Measurements from ENCODE around the gene CES4A.

DNA sequence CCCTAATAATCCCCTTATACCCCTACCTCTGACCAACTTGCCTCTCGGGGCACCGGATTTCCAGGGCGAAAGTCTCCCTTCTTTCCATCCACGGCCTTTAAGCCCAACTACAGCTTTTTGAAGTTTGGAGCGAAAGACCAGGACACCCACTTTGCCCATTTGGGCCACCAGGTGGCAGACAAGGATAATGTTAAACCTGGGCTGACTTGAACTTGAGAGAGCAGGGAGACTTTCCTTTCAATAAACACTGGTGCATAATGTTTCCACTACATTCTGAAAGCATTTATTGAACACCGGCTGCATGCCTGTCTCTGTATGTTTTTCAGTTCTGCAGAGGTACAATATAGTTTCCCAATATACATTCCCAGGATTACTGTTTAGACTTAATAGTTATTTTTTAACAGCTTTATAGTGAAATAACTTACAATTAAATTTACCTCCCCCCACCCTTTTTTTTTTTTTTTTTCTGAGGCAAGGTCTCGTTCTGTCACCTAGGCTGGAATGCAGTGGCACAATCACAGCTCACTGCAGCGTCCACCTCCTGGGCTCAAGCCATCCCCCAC lies 34.2 kb upstream of the CES4A start:
- TF ChIP-seq EZH2 (IDR thresholded peaks at IDR 0.05; ENCODE audit: low read length, missing control alignments) (no peak), CTCF (conservative IDR thresholded peaks at IDR 0.05 in 1 of 2, IDR thresholded peaks at IDR 0.05 in 1 of 2; ENCODE audit: low read depth in 1 of 2, low read length in 2 of 2) (peak; percentile 86 to 91)

Data from fibroblast of lung (primary cell).